Left renal pelvis (tissue), 4 donors: ENCODE measurements around the gene ATP5F1E. TPM values are rescaled to one million over a fixed set of nuclear protein-coding genes. Genes with fewer than 3 reads are reported as not detected.
"Not testable (repeated sequence)": the region's sequence is repeated elsewhere in the genome, so short reads cannot be mapped to it uniquely, and the experiment has no call there.

ENCODE experiments used
- DNase-seq, 4 donors: peaks; one replicate each; pipeline ENCODE4 v3.0.0-alpha.2; 2013; ENCODE audit warnings: low read depth in 4 of 4, low spot score in 3 of 4
- polyA plus RNA-seq, 4 donors: library from polyadenylated mRNA; unstranded; fragments of 120-200 nt; gene quantifications; one replicate each; pipeline ENCODE4 v1.2.1, GENCODE V29; 2013; ENCODE audit not compliant: insufficient read length in 4 of 4

The ATP5F1E gene
- polyA plus RNA-seq, 4 donors, result 154 to 225 (median 192) TPM

DNA sequence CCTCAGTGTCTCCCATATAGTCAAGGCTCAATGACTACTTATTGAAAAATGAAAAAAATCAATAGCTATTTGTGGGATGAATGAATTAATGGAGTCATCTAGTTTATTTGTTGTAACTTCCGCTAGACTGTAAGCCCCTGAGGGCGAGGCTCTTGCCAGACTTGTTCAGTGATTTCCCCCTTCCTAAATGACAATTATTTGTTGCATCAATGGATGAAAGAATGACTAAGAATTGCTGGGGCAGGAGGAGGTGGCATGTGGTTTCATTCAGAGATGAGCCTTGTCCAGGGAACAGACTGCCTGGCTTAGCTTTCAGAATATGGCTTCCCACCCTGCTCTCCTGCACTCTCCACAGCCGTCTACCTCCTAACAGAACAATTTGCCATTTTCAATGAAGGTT lies 11.6 kb upstream of the ATP5F1E start:
- DNase-seq, result no peak

DNA sequence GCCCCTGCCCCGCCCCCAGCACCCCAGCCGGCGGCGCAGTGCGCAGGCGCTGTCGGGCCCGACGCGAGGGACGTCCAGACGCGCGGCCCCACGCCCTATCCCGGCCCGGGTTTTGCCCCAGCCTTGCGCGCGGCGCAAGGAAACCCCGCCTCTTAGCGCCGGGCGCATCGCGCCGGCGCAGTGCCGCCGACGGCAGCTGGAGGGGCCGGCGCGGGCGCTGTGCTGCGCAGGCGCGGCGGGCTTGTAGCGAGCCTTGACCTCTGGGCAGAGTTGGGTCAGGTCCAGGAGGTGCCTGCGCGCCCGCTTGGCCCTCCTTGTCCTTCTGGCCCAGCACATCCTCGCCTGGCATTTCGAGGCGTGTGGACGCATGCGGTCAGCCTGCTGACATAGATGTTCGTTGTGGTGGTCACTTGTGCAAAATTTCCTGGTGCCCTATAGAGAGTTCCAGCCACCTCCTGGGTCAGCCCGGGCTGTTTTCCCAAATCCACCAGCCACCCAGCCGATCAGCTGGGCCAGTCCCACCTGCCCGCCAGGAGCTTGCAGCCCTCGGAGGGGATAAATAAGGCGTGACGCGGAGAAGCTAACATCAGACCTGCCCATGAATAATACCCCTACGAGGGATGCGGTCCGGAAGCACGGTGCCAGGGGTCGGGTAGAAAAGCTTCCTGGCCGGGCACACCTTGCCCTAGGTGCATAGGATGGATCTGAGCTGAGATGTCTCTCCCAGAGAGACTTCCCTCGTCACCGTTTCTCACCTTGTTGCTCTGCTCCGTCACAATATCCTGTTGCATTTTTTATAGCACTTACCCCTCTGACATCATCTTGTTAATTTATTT lies 10.9 kb upstream of the ATP5F1E start:
- peak; percentile 77 to 86 (median 80) for DNase-seq

DNA sequence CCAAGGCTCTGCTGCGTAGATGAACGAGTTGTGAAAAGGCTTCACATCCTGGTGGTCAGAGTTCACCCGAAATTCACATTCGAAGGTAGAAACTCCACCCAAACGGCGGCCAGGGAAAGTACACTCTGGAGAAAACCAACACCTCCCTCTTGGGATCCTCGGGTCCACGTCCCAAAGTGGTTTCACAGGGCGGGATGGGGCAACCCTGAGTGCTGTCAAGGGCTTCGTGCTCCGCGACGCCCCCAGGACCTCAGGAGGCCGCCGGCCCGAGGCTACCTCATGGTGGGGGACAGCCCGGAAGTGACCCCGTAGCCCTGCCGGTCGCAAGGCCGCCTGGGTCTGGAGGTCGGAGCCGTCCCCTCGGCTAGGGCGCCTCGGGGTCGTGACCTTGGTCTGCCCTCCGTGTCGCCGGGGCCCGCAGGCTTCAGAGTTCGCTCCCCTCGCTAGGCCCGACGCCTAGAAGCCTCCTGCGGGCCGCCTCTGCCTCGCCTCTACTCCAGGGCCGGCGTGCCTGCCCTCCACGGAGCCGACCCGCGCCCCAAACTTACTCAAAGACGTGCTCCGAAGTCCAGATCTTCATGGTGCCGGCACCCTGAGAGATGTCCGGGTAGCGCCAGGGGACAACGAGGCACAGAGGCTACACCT lies 10.1 kb upstream of the ATP5F1E start, which contains the start of gene PRELID3B:
Gene PRELID3B (minus strand): TSS at position 636 of the 645 bp plus-strand sequence. CDS start 56 bp downstream, at position 580.
- DNase-seq, result no peak

- not testable (repeated sequence) for DNase-seq
Measured at GRCh38 chr20:59041487-59041886, 9.4 kb upstream of the ATP5F1E start.

DNA sequence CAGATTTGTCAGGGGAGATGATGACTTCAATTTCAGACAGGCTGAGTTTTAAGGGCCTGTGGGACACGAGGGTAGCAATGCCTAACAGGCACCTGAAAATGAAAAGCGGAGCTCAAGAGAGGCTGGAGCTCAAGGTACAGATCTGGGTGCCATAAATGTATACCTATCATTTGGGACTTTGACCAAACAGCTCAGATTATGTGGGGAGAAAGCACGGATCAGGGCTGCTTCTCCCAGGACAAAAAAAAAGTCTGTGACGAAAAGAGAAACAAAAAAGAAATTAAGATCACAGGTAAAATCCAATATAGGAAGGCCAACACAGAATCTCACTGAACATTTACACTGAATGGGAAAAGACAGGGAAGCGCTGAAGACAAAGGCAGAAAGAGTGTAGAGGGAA lies 8.5 kb upstream of the ATP5F1E start:
- DNase-seq, result no peak

DNA sequence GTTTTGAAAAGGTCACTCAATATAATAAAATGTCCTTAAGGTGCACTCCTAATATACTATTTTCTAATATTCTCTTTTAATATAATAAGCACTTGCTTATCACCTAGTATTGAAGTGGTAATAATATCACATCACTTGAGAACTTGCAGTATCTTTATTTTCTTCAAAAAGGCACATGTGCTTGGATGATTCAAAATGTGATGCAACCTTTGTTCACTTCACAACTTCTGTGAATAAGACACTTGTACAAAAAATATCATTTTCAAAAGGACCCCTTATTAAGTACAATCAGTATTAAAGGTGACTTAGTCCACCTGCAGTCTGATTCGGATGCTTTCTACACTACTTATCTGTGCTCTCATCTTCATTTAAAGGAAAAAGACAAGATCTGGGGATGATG lies 7.1 kb upstream of the ATP5F1E start:
- DNase-seq, result no peak

DNA sequence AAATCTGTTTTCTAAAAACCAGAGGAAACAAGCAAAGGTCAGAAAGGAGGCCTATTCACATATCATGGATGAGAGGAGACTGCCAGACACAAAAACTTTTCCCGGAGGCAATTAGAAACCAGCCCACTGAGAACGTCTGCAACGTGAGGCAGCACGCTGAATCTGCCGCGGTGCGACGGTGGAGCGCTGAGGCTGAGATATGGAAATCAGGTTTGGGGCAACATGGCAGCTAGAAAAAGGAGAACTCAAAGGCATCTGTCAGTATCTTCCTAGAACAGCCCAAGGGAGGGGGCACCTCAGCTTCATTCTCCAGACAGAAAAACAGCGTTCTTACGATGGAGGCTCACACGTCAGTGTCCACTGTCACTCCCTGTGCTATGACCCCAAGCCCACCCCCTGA lies 5.3 kb upstream of the ATP5F1E start:
- DNase-seq, result no peak

DNA sequence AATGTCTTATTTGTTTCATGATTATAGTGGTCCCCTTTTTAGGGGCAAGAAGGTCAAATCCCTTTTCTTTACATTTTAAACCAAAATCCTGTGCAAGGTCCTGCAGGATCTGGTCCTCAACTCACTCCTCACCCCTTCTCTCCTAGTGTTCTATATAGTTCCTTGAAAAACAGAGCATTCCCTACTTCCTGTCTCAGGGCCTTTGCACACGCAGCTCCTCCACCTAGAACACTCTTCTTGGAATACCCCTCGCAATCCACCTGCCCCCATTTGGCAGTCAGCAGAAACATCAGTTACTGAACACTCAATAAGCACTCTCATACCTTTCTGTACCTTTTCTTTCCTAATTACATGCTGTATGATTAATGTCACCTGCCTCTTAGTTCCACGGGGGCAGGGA lies 3.2 kb upstream of the ATP5F1E start:
- DNase-seq, result no peak

DNA sequence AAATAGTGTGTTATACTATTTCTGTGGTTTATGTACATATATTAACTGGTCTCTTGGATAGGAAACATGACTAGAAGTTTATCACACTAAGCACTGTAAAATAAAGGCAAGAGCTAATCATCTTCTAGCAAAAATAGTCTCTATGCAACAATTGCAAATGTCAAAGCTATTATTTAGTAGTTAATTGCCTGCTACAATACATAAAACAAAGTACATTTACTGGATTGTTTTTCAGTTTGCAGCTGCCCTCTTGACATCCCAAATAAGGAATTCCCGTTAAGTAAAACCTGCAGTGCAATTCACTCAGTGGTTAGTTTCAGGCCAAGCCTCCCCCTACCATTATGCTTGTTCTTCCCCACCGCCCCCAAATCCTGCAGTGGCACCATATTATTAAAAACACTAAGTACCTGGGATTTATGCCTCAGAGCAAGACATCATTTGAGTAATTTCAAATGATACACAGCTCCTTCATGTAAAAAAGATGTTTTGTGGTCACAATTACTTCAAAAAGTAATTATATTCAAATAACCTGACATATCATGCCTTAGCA lies 1.6 kb upstream of the ATP5F1E start:
- DNase-seq, result no peak

DNA sequence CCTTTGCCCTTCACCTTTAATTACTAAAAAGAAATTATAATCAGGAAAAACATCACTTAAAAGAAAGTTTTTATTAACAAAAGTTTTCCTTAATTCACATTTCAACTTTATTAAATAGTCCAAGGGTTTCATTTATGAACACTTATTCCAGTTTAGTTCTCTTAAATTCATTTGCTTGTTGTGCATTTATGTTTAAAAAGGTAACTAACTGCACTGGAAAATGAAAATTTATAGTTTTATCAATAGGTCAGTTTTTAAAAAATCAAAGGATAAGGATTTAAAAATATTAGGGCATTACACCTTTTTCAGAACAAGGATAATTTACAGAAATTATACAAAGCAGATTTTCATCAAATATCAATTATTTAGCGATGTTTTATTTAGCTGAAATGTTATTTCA lies 958 bp upstream of the ATP5F1E start:
- no peak for DNase-seq

DNA sequence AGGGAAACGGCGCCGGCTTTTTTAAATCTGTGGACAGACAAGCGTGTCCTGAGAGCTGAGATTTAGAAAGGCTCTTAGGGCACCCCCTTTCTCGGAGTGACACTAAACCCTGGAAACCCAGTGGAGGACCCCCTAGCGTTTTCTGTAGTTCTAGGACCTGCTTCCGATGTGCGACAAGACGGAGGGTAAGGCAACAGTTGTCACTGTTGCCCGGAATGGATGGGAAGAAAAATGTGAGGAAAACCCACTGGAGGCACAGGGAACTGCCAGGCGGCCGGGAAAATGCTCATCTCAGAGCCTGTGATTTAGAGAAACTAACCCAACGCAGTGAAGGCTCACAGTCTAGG lies 551 bp upstream of the ATP5F1E start:
- no peak for DNase-seq

GRCh38 chr20:59031564-59032022 lies 542 bp downstream of the ATP5F1E start:
- DNase-seq, result no peak

DNA sequence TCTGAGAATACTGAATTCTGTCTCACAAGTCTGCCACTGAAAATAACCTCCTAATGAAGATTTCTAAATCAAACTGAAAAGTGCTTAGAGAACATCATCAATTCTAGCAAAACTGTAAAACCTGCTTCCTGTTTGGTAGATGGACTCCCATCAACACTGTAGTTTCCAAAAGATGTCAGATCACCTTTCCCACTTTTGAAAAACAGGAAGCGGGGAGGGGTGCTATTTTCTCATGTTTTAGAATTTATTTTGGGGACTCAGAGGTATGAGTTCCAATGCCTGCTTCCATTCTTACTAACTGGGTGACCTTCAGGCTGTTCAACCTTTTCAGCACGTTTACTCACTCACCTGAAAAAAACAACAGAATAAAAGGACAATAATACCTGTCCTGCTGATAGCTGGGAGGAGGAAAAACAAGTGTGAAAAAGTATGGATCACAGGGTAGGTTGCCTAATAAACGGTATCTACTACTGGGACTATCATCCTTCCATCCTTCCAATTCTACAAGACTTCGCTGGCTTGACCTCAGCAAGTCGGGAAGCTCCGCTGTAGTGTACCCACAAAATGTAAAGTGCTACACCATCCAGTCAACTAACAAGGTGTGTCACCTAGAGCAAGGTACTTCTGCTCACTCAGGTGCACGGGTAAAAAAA lies 1.1 kb downstream of the ATP5F1E start:
- DNase-seq, result no peak

DNA sequence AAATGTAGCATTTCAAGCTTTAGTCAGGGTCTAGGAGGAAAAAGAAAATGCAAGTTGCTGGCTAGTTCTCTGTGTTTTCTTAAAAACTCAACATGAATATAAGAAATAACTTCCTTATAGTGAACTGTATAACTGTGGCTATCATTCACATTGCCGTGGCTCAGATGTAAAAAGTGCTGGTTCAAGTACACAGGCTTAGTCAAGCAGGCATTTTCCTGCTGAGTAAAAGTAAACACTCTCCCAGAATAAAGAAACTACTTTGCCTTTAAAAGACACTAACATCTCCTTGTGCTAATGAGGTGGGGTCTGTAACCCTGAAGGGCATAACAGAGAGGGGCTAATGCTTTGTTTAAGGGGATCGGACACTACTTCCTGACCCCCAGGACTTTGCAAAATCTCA lies 3.3 kb downstream of the ATP5F1E start:
- DNase-seq, result no peak

- no peak for DNase-seq
Measured at GRCh38 chr20:59027741-59028320, 4.3 kb downstream of the ATP5F1E start.

GRCh38 chr20:59026904-59027740 lies 5.0 kb downstream of the ATP5F1E start:
- DNase-seq, result no peak

- no peak for DNase-seq
Measured at GRCh38 chr20:59025511-59025910, 6.6 kb downstream of the ATP5F1E start.

GRCh38 chr20:59025086-59025485 lies 7.0 kb downstream of the ATP5F1E start:
- DNase-seq, result no peak

DNA sequence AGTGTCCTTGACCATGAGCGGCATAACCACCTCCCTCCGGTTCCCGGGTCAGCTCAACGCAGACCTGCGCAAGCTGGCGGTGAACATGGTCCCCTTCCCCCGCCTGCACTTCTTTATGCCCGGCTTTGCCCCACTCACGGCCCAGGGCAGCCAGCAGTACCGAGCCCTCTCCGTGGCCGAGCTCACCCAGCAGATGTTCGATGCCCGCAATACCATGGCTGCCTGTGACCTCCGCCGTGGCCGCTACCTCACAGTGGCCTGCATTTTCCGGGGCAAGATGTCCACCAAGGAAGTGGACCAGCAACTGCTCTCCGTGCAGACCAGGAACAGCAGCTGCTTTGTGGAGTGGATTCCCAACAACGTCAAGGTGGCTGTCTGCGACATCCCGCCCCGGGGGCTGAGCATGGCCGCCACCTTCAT lies 8.0 kb downstream of the ATP5F1E start:
- DNase-seq, result no peak

GRCh38 chr20:59023616-59024015 lies 8.5 kb downstream of the ATP5F1E start:
- DNase-seq, result no peak
